Measurements from ENCODE around the gene RGPD3.
"Not testable (repeated sequence)": the region's sequence is repeated elsewhere in the genome, so short reads cannot be mapped to it uniquely, and the experiment has no call there.

RGPD3 gene

GRCh38 chr2:106468107-106468506, at the start of gene RGPD3:
Gene RGPD3 (minus strand): TSS chr2:106468413. CDS start chr2:106468288, 125 bp downstream.
- H3K4me3 ChIP-seq (replicated peaks; ENCODE audit: low read depth, low read length); DNase-seq (ENCODE audit: low read depth): not testable (repeated sequence)

- no peak for TF ChIP-seq CTCF (IDR thresholded peaks at IDR 0.05; ENCODE audit: low read length, missing control alignments)
- no peak overlapping the region for H3K4me3 ChIP-seq (replicated peaks; ENCODE audit: low read depth, low read length)
- DNase-seq (ENCODE audit: low read depth), result no peak
These were observed 49.1 kb upstream of the RGPD3 start for GRCh38 chr2:106517329-106517728.

GRCh38 chr2:106516864-106517263, 48.7 kb upstream of the RGPD3 start:
- TF ChIP-seq CTCF (IDR thresholded peaks at IDR 0.05; ENCODE audit: low read length, missing control alignments), result no peak
- no peak overlapping the region for H3K4me3 ChIP-seq (replicated peaks; ENCODE audit: low read depth, low read length)
- no peak for DNase-seq (ENCODE audit: low read depth)

GRCh38 chr2:106516436-106516835, 48.2 kb upstream of the RGPD3 start:
- H3K4me3 ChIP-seq (replicated peaks; ENCODE audit: low read depth, low read length), result no peak overlapping the region
- TF ChIP-seq CTCF (IDR thresholded peaks at IDR 0.05; ENCODE audit: low read length, missing control alignments), result no peak
- no peak for DNase-seq (ENCODE audit: low read depth)

GRCh38 chr2:106514827-106515226, 46.6 kb upstream of the RGPD3 start:
- DNase-seq (ENCODE audit: low read depth); H3K4me3 ChIP-seq (replicated peaks; ENCODE audit: low read depth, low read length): not testable (repeated sequence)

- not testable (repeated sequence) for DNase-seq (ENCODE audit: low read depth); H3K4me3 ChIP-seq (replicated peaks; ENCODE audit: low read depth, low read length)
These were observed 45.2 kb upstream of the RGPD3 start for GRCh38 chr2:106513391-106513790.

- DNase-seq (ENCODE audit: low read depth), result not testable (repeated sequence)
- peak overlapping the region; percentile 17 for H3K4me3 ChIP-seq (replicated peaks; ENCODE audit: low read depth, low read length)
These were observed 43.7 kb upstream of the RGPD3 start for GRCh38 chr2:106511934-106512333.

- peak overlapping the region; percentile 17 for H3K4me3 ChIP-seq (replicated peaks; ENCODE audit: low read depth, low read length)
- DNase-seq (ENCODE audit: low read depth), result peak; percentile 82
These were observed 43.3 kb upstream of the RGPD3 start for GRCh38 chr2:106511476-106511901.

GRCh38 chr2:106510791-106511190, 42.6 kb upstream of the RGPD3 start:
- not testable (repeated sequence) for H3K4me3 ChIP-seq (replicated peaks; ENCODE audit: low read depth, low read length); DNase-seq (ENCODE audit: low read depth)

GRCh38 chr2:106509374-106509770, 41.2 kb upstream of the RGPD3 start:
- not testable (repeated sequence) for H3K4me3 ChIP-seq (replicated peaks; ENCODE audit: low read depth, low read length); DNase-seq (ENCODE audit: low read depth)

GRCh38 chr2:106508660-106509373, 40.6 kb upstream of the RGPD3 start:
- not testable (repeated sequence) for H3K4me3 ChIP-seq (replicated peaks; ENCODE audit: low read depth, low read length); DNase-seq (ENCODE audit: low read depth)

GRCh38 chr2:106506002-106506687, 37.9 kb upstream of the RGPD3 start:
- H3K4me3 ChIP-seq (replicated peaks; ENCODE audit: low read depth, low read length); DNase-seq (ENCODE audit: low read depth): not testable (repeated sequence)

GRCh38 chr2:106504787-106505186, 36.6 kb upstream of the RGPD3 start:
- H3K4me3 ChIP-seq (replicated peaks; ENCODE audit: low read depth, low read length); DNase-seq (ENCODE audit: low read depth): not testable (repeated sequence)

GRCh38 chr2:106504192-106504591, 36.0 kb upstream of the RGPD3 start:
- not testable (repeated sequence) for DNase-seq (ENCODE audit: low read depth); H3K4me3 ChIP-seq (replicated peaks; ENCODE audit: low read depth, low read length)

- not testable (repeated sequence) for H3K4me3 ChIP-seq (replicated peaks; ENCODE audit: low read depth, low read length); DNase-seq (ENCODE audit: low read depth)
These were observed 34.1 kb upstream of the RGPD3 start for GRCh38 chr2:106502351-106502750.

GRCh38 chr2:106500350-106500749, 32.1 kb upstream of the RGPD3 start:
- DNase-seq (ENCODE audit: low read depth); H3K4me3 ChIP-seq (replicated peaks; ENCODE audit: low read depth, low read length): not testable (repeated sequence)

Data from fibroblast of pulmonary artery (primary cell).